Measurements from ENCODE around the gene TNFSF13B.

DNA sequence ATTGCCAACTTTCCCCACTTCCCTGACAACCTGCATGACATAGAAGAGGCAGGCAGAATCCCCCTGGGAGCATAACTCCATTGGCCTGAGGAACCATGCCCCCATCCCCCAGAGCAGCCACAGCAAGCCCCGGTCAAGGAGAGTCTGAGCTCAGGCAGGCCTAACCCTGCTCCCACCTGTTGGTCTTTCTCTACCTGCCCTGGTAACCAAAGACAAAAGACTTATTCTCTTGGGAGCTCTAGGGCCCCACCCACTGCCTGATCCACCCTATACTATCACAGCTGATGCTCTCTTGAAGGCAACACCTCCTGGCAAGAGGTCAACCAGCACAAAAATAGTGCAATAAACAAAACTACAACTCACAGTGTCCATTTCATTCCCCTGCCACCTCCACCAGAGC lies 59.3 kb downstream of the TNFSF13B start:
- TF ChIP-seq, protein P1, sequence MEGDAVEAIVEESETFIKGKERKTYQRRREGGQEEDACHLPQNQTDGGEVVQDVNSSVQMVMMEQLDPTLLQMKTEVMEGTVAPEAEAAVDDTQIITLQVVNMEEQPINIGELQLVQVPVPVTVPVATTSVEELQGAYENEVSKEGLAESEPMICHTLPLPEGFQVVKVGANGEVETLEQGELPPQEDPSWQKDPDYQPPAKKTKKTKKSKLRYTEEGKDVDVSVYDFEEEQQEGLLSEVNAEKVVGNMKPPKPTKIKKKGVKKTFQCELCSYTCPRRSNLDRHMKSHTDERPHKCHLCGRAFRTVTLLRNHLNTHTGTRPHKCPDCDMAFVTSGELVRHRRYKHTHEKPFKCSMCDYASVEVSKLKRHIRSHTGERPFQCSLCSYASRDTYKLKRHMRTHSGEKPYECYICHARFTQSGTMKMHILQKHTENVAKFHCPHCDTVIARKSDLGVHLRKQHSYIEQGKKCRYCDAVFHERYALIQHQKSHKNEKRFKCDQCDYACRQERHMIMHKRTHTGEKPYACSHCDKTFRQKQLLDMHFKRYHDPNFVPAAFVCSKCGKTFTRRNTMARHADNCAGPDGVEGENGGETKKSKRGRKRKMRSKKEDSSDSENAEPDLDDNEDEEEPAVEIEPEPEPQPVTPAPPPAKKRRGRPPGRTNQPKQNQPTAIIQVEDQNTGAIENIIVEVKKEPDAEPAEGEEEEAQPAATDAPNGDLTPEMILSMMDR (IDR thresholded peaks at IDR 0.05), result no peak
- TF ChIP-seq EP300 (IDR thresholded peaks at IDR 0.05), result no peak
